Activated T-cell treated with anti-CD3 and anti-CD28 coated beads, Interleukin-2, amount 50 U/mL, for 24 hours (primary cell): ENCODE data around the gene TUBB2B.

Source experiments
- DNase-seq: peaks from one replicate; pipeline ENCODE4 v3.0.0-alpha.2; 2020
- H3K27ac Mint-ChIP-seq: 2 replicates; pipeline ENCODE4 v1.8.0; 2020; ENCODE audit warnings: mild to moderate bottlenecking, mixed read lengths
- H3K27me3 Mint-ChIP-seq: 2 replicates; pipeline ENCODE4 v1.8.0; 2020; ENCODE audit warnings: mixed read lengths
- H3K36me3 Mint-ChIP-seq: 2 replicates; pipeline ENCODE4 v1.8.0; 2020; ENCODE audit warnings: low read depth, mixed read lengths
- H3K4me1 Mint-ChIP-seq: 2 replicates; pipeline ENCODE4 v1.8.0; 2020; ENCODE audit warnings: low read depth, mixed read lengths
- H3K4me3 Mint-ChIP-seq: 2 replicates; pipeline ENCODE4 v1.8.0; 2020; ENCODE audit warnings: mild to moderate bottlenecking, moderate library complexity, mixed read lengths
- H3K9me3 Mint-ChIP-seq: 2 replicates; pipeline ENCODE4 v1.8.0; 2020; ENCODE audit warnings: mixed read lengths

The TUBB2B gene

GRCh38 chr6:3218266-3218665 lies 9.2 kb downstream of the TUBB2B start:
- Mint-ChIP-seq H3K36me3 (no peaks in the 10 kb centered on the region), H3K4me3 (no peak overlapping the region), H3K4me1 (no peaks in the 10 kb centered on the region), H3K27me3 (peaks cover 59% of the 10 kb centered on the region), H3K9me3 (peaks cover 4% of the 10 kb centered on the region), H3K27ac (no peak overlapping the region)
- DNase-seq: no peak

GRCh38 chr6:3217286-3217685 lies 10.2 kb downstream of the TUBB2B start:
- Mint-ChIP-seq H3K9me3 (peaks cover 4% of the 10 kb centered on the region), H3K4me3 (no peak overlapping the region), H3K4me1 (no peaks in the 10 kb centered on the region), H3K27me3 (peaks cover 63% of the 10 kb centered on the region), H3K27ac (no peak overlapping the region), H3K36me3 (no peaks in the 10 kb centered on the region)
- no peak for DNase-seq

DNA sequence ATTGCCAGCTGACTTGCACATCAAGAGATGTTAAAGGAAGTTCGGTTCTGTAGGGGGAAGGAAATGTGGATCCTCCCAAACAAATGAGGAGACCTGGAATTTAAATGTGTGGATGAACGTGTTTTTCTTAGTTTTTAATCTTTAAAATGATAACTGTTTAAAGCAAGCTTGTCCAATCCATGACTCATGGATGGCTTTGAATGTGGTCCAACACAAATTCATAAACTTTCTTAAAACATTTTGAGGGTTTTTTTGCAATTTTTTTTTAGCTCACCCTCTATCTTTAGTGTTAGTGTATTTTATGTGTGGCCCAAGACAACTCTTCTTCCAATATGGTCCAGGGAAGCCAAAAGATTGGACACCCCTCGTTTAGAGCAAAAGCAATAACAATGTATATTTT lies 12.6 kb downstream of the TUBB2B start:
- Mint-ChIP-seq H3K27me3 (peaks cover 57% of the 10 kb centered on the region), H3K36me3 (no peaks in the 10 kb centered on the region), H3K4me3 (no peak overlapping the region), H3K9me3 (no peaks in the 10 kb centered on the region), H3K4me1 (peaks cover 5% of the 10 kb centered on the region), H3K27ac (no peak overlapping the region)
- no peak for DNase-seq

DNA sequence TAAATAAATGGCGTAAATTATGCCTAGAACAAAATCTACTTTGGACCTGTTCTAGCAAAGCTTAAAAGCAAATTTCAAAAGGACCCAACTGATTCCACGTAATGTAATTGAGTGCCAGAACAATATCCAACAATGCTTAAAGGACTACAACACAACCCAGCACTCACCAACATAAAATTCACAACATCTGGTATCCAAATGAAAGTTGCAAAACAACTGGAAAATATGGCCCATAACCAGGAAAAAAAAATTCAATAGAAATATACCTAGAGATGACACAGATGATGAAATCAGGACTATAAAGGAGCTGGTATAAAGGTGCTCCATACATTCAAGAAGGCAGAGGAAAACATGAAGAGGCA lies 14.1 kb downstream of the TUBB2B start:
- peaks cover 21% of the 10 kb centered on the region for H3K4me1 Mint-ChIP-seq
- H3K36me3 Mint-ChIP-seq: no peaks in the 10 kb centered on the region
- no peak overlapping the region for H3K27ac Mint-ChIP-seq
- no peaks in the 10 kb centered on the region for H3K9me3 Mint-ChIP-seq
- no peak overlapping the region for H3K4me3 Mint-ChIP-seq
- H3K27me3 Mint-ChIP-seq: peaks cover 46% of the 10 kb centered on the region
- DNase-seq: no peak

GRCh38 chr6:3212261-3212660 lies 15.2 kb downstream of the TUBB2B start:
- Mint-ChIP-seq H3K4me3 (no peak overlapping the region), H3K27me3 (peaks cover 35% of the 10 kb centered on the region), H3K4me1 (peaks cover 28% of the 10 kb centered on the region), H3K36me3 (no peaks in the 10 kb centered on the region), H3K9me3 (no peaks in the 10 kb centered on the region), H3K27ac (no peak overlapping the region)
- DNase-seq: no peak

DNA sequence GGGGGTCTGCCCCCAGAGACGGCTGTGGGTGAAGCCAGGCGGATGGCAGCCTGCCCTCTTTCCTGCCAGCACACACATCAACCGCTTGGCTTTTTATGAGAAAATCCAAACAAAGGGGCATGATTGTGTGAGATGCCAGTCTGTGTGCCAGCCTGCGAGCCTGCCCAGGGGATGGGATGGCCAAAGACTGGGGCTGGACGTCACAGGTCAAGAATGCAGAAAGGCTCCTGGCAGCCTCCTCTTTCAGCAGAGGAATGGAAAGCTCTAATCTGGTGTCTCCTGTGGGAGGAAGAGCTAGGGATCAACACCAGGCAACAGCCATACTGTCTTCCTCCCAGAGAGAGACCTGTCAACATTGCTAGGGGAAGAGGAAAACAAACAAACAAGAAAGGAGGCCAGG lies 15.8 kb downstream of the TUBB2B start:
- Mint-ChIP-seq H3K36me3 (no peaks in the 10 kb centered on the region), H3K9me3 (no peaks in the 10 kb centered on the region), H3K27me3 (peaks cover 35% of the 10 kb centered on the region), H3K4me3 (no peak overlapping the region), H3K4me1 (peaks cover 28% of the 10 kb centered on the region), H3K27ac (no peak overlapping the region)
- no peak for DNase-seq

DNA sequence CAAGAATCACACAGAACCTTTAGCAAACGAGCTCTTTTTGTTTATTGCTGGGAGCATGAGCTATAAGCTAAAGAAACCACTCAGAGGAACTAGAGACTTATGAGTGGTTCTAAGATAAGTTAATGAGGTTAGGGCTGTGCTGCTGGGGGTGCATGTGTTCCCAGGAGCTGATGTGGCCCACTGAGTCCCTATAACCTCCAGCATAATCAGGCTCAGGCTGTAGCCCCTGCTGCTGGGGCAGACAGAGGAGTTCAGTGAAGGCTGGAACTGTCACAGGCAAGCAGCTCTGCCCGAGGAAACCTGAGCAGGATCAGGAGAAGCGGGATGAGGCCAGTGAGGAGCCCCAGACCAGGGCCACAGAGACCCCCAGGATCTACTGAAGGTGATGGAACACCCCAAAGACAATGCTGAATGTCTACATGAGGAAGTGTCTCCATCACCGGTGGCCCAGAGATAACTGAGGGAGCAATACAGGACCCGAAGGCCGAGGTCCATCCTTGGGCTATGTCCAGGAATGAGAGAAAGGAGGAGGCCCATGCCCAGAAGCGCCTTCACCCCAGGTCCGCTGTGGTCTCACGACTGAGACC lies 17.3 kb downstream of the TUBB2B start:
- H3K36me3 Mint-ChIP-seq: no peaks in the 10 kb centered on the region
- H3K27me3 Mint-ChIP-seq: peaks cover 35% of the 10 kb centered on the region
- H3K27ac Mint-ChIP-seq: peak overlapping the region; percentile 96
- peaks cover 33% of the 10 kb centered on the region for H3K4me1 Mint-ChIP-seq
- DNase-seq: no peak
- H3K4me3 Mint-ChIP-seq: no peak overlapping the region
- H3K9me3 Mint-ChIP-seq: no peaks in the 10 kb centered on the region

- Mint-ChIP-seq H3K27me3 (peaks cover 35% of the 10 kb centered on the region), H3K36me3 (no peaks in the 10 kb centered on the region), H3K9me3 (no peaks in the 10 kb centered on the region), H3K4me3 (peak overlapping the region; percentile 53), H3K27ac (peak overlapping the region; percentile 96), H3K4me1 (peaks cover 33% of the 10 kb centered on the region)
- peak; percentile 80 for DNase-seq
These were observed 18.1 kb downstream of the TUBB2B start for GRCh38 chr6:3209114-3210023.

DNA sequence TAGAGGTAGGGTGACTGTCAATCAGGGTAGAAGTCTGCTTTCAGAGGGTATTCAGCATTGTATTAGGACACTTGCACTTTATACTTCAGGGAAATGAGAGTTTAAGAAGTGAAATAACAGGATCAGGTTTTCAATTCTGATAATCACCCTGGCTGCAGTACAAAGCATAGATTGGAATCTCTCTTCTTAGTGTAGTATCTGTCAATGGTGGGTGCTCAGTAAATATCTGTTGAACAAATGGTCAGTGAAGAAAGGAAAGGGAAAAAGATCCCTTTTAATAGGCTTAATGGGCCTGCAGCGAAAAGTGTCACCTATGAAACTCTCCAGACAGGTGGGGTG lies 18.7 kb downstream of the TUBB2B start:
- Mint-ChIP-seq H3K27me3 (peaks cover 36% of the 10 kb centered on the region), H3K27ac (peak overlapping the region; percentile 96), H3K4me1 (peaks cover 33% of the 10 kb centered on the region), H3K4me3 (peak overlapping the region; percentile 53), H3K36me3 (no peaks in the 10 kb centered on the region), H3K9me3 (no peaks in the 10 kb centered on the region)
- no peak for DNase-seq

DNA sequence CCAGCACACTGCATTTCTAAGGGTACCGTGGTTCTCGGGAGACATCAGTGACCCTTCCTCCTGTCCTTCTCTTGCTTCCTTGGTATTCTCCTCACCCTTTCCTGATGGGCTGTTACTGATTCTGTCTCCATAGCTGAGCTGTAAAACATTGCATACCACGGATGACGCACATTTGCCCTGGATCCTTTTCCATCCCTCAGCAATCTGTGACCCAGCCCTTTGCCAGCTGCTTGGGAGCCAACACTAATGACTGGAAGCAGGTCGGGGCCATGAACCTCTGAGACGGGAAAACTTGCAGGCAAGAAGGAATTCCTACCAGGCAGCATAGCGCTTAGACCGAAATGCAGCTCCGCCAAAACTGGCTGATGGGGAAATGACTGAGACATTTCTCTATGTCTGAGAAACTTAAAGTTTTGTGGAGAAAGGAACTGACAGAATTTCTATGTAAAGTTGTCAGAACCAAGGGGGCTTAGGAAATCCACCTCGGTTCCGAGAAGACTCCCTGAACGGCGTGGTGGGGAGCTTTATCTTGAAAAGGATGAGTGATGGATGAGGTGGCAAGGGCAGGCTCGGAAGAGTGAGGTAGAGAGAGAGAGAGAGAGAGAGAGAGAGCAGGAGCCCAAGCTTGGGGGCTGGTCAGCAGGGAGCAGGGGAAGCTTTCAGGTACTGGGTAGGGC lies 19.2 kb downstream of the TUBB2B start:
- Mint-ChIP-seq H3K27ac (peak overlapping the region; percentile 96), H3K9me3 (no peaks in the 10 kb centered on the region), H3K27me3 (peaks cover 39% of the 10 kb centered on the region), H3K4me1 (peaks cover 33% of the 10 kb centered on the region), H3K4me3 (peak overlapping the region; percentile 53), H3K36me3 (no peaks in the 10 kb centered on the region)
- DNase-seq: no peak

DNA sequence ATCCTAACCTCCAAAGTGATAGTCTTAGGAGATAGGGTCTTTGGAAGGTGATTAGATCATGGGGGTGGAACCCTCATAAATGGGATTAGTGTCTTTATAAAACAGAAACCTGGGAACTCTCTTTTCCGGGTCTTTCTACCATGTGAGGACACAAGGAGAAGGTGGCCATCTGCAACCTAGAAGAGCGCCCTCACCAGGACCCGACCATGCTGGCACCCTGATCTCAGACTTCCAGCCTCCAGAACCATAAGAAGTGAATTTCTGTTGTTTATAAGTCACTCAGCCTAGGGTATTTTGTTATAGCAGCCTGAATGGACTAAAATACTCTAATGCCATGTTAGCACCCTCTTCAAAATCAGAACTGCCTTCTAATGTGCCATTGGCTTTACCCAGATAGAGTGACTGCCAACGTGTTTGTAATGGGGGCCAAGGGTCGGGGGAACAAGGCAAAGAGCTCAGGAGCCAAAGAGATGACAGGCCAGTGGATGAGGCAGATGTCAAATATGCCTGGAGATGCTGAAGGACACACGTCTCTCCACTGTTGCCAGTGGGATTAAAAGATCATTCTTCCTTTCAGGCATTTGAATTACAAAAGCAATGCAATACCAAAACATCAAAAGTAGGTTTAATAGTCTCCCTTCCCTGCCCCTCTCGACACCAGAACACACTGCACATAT lies 21.0 kb downstream of the TUBB2B start:
- Mint-ChIP-seq H3K27me3 (peaks cover 37% of the 10 kb centered on the region), H3K9me3 (no peaks in the 10 kb centered on the region), H3K4me1 (peaks cover 33% of the 10 kb centered on the region), H3K27ac (no peak overlapping the region), H3K36me3 (no peaks in the 10 kb centered on the region), H3K4me3 (no peak overlapping the region)
- no peak for DNase-seq

- DNase-seq: no peak
- peaks cover 33% of the 10 kb centered on the region for H3K4me1 Mint-ChIP-seq
These were observed 21.5 kb downstream of the TUBB2B start for GRCh38 chr6:3205913-3206312.

DNA sequence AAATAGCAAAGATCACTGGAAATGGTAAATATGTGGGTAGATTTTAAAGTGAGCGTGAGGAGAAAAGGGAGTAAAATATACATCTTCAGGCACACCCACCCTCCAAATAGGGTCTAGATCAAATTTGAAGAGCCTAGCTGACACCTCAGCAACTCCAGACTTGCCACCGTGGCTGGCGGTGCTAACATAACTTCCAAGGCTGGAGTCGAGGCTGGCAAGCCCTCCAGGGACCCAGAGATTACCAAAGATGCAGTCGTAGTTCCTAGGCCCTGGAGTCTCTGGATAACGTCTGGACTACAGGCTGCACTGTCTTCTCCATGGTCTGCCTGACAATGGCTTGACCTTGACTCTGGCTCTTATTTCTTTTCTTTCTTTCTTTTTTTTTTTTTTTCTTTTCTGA lies 22.5 kb downstream of the TUBB2B start:
- Mint-ChIP-seq H3K9me3 (no peaks in the 10 kb centered on the region), H3K4me1 (peaks cover 28% of the 10 kb centered on the region), H3K27ac (no peak overlapping the region), H3K27me3 (peaks cover 33% of the 10 kb centered on the region), H3K36me3 (no peaks in the 10 kb centered on the region), H3K4me3 (no peak overlapping the region)
- DNase-seq: no peak

More at GRCh38 chr6:3205913-3206312, 21.5 kb downstream of the TUBB2B start:
- peaks cover 33% of the 10 kb centered on the region for H3K27me3 Mint-ChIP-seq
- no peaks in the 10 kb centered on the region for H3K36me3 Mint-ChIP-seq
- H3K4me3 Mint-ChIP-seq: no peak overlapping the region
- H3K27ac Mint-ChIP-seq: no peak overlapping the region
- H3K9me3 Mint-ChIP-seq: no peaks in the 10 kb centered on the region

DNA sequence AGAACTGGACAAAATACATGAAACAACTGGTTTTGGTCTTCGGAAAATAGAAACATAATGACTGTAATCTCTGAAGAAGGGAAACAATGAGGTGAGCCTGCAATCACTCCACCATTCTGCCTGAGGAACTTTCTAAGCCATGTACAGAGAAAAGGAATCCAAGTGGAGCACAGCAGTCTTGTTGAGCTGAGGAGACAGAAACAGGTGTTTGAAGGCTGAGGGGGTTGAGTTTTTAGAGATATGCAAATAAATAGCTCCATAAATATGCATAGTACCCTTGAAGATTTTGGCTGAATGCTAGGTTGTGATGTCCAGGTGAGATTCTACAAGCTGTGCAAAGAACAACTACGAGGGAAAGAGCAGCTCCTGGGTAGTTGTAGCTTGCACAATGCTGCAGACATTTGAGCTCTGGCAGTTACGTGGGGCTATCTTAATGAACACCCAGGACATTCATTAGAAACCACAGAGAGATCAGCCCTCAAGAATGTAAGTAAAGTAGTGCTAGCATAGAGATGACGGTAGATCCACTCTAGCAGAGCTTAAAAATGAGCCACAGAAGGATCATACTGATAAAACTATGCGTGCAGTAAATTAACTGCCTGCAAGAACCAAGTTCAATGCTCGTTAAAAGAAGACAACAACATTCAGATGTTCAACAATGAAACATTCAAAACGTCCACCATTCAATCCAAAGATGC lies 24.3 kb downstream of the TUBB2B start:
- no peak overlapping the region for H3K4me3 Mint-ChIP-seq
- no peak overlapping the region for H3K27ac Mint-ChIP-seq
- H3K4me1 Mint-ChIP-seq: peaks cover 10% of the 10 kb centered on the region
- H3K36me3 Mint-ChIP-seq: no peaks in the 10 kb centered on the region
- no peak for DNase-seq
- H3K27me3 Mint-ChIP-seq: peaks cover 38% of the 10 kb centered on the region
- H3K9me3 Mint-ChIP-seq: no peaks in the 10 kb centered on the region
